ENCODE data around the gene CA12. TPM values are rescaled to one million over a fixed set of nuclear protein-coding genes. Genes with fewer than 3 reads are reported as not detected.

CA12 gene
- total and polyA plus RNA-seq, 2 donors (not counting 3 experiments of a cell fraction or from before 2014, with no cell fraction given), result 1.1 to 5.9 TPM

- FAIRE-seq, result no peak
- ChIA-PET CTCF (no interaction called here), POLR2A (no interaction called here)
- Histone ChIP-seq H3K36me3 (ENCODE audit: control insufficient read depth in 2 of 2, extremely low read depth in 1 of 2, insufficient read depth in 2 of 2, low read length in 2 of 2) (no peaks in the 10 kb centered on the region), H3K79me2 (ENCODE audit: control insufficient read depth, insufficient read depth, low read length) (no peaks in the 10 kb centered on the region), H3K27me3 (ENCODE audit: control insufficient read depth in 2 of 2, insufficient read depth in 2 of 2, low read length in 2 of 2) (no peaks in the 10 kb centered on the region), H3K4me2 (ENCODE audit: insufficient read depth, low read length) (no peak overlapping the region), H4K20me1 (replicated peaks; ENCODE audit: control insufficient read depth, extremely low read depth, insufficient read depth, low read length) (no peaks in the 10 kb centered on the region), H3K9me3 (replicated peaks; ENCODE audit: control insufficient read depth, insufficient read depth, low read length) (no peaks in the 10 kb centered on the region), H3K9ac (replicated peaks; ENCODE audit: extremely low read depth, insufficient read depth, low read length) (no peak overlapping the region), H3K4me3 (replicated peaks in 1 of 3; ENCODE audit: insufficient read depth in 1 of 3, low read depth in 1 of 3, low read length in 3 of 3) (no peak overlapping the region), H3K9me1 (replicated peaks; ENCODE audit: control insufficient read depth, extremely low read depth, insufficient read depth, low read length) (no peaks in the 10 kb centered on the region), H2AFZ (ENCODE audit: low read depth, low read length) (no peak overlapping the region), H3K4me1 (ENCODE audit: control insufficient read depth, extremely low read depth, insufficient read depth, low read length) (peaks cover 29% of the 10 kb centered on the region), H3K27ac (ENCODE audit: insufficient read depth, low read depth, low read length) (no peak overlapping the region)
- dilution Hi-C loops (cut with MboI; ENCODE audit: extremely low pct_ligation_motif_present, low sequenced_read_pairs) (no loop called here), intact Hi-C loops (cut with micrococcal nuclease) (no loop called here)
- no peak for DNase-seq (ENCODE audit: low read depth, low spot score)
- no TSS peak for BruUV-seq (replicated peaks)
- no peak for TF ChIP-seq FOS (IDR thresholded peaks at IDR 0.05; ENCODE audit: borderline replicate concordance, insufficient read depth, low read length)
- TF ChIP-seq MAX (IDR thresholded peaks at IDR 0.05; ENCODE audit: insufficient read depth, insufficient read length), result no peak
- no peak for TF ChIP-seq MYC (IDR thresholded peaks at IDR 0.05; ENCODE audit: low read depth, low read length)
- TF ChIP-seq CTCF (IDR thresholded peaks at IDR 0.05; ENCODE audit: extremely low read depth in 1 of 2, insufficient read depth in 1 of 2, low read depth in 1 of 2, low read length in 2 of 2), result no peak
- TF ChIP-seq JUN (IDR thresholded peaks at IDR 0.05; ENCODE audit: borderline replicate concordance, insufficient read depth, insufficient read length, low read depth), result no peak
- TF ChIP-seq POLR2AphosphoS5 (IDR thresholded peaks at IDR 0.05; ENCODE audit: insufficient read depth, low read depth, low read length), result no peak
- TF ChIP-seq POLR2A (IDR thresholded peaks at IDR 0.05; ENCODE audit: low read depth, low read length), result no peak
- no peak for TF ChIP-seq GATA2 (IDR thresholded peaks at IDR 0.05; ENCODE audit: insufficient read depth, insufficient read length, low read depth, low read length)
- TF ChIP-seq EZH2 (IDR thresholded peaks at IDR 0.05; ENCODE audit: borderline replicate concordance, low read depth, low read length, severe bottlenecking), result no peak
Measured at GRCh38 chr15:63373330-63373729, 8.3 kb downstream of the CA12 start.

Measured in endothelial cell of umbilical vein (primary cell).